ENCODE data around the gene CIP2A. TPM values are rescaled to one million over a fixed set of nuclear protein-coding genes. Genes with fewer than 3 reads are reported as not detected.

Gene CIP2A
- polyA plus RNA-seq, 2 of the 4 experiments (the other 2 are of a cell fraction), result 30.7 to 31.8 TPM

DNA sequence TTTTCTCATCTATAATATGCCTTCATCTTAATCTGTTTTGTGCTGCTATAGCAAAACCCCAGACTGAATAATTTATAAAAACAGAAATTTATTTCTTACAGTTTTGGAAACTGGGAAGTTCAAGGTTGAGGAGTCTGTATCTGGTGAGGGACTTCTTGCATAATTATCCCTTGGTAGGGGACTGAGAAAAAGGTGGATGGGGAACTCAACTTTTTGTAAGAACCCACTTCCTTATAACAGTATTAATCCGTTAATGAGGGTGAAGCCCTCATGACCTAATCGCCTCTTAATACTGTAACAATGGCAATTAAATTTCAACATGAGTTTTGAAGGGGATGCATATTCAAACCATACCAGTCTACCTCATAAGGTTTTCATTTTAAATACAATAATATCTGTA is 61.4 kb downstream of the CIP2A start (continued):
- no peak for TF ChIP-seq CBX2 (IDR thresholded peaks at IDR 0.05; ENCODE audit: borderline replicate concordance, low read depth)

DNA sequence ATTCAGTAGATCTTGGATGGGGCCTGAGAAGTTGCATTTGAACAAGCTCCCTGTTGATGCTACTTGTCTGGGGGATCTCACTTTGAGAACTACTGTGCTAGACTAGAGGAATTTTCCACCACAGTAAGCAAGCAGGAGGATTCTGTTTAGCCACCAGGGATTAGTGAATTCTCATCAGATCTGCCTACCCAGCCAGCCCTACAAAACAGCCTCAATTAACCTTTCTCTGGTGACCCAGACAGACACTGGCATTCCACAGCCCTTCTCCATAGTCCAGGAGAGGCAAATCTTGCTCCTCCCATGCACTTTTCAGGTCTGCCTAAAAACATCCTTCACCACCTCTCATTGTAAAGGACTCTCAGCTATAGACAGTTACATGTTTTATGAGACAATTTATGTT is 62.1 kb downstream of the CIP2A start:
- ATAC-seq, result no peak
- ChIA-PET POLR2A (no interaction called here), CTCF (no interaction called here)

DNA sequence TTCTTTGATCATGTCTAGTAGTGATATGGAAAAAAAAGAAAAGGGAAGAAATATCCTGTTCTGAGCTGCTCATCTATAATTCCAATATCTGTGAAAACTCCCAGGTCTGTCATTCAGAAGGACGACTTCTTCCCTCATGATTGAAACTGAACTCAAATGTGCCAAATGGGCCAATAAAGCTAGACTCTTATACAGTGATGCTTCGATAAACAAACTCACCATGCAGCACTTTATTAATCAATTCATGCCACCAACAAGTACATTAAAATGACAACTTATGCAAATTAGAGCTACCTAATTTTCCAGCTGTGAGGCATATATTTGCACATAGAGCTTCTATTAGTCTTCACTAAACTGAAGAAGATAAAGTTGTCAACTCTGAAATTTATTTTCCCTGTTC is 63.3 kb downstream of the CIP2A start:
- TF ChIP-seq SMC3 (IDR thresholded peaks at IDR 0.05) (no peak), JUN (IDR thresholded peaks at IDR 0.05) (no peak), EP300 (IDR thresholded peaks at IDR 0.05) (no peak), HOXA7 (CRISPR knock-in tag; IDR thresholded peaks at IDR 0.05) (no peak), FOXS1 (CRISPR knock-in tag; IDR thresholded peaks at IDR 0.05) (no peak), HDAC2 (IDR thresholded peaks at IDR 0.05) (no peak), RFX5 (IDR thresholded peaks at IDR 0.05) (no peak), ESRRA (IDR thresholded peaks at IDR 0.05; ENCODE audit: borderline replicate concordance, low read length) (no peak), CHD2 (IDR thresholded peaks at IDR 0.05; ENCODE audit: low read length, partially characterized antibody) (no peak), BHLHE40 (IDR thresholded peaks at IDR 0.05; ENCODE audit: low read depth, low read length) (no peak), RCOR1 (IDR thresholded peaks at IDR 0.05; ENCODE audit: low read depth, low read length) (no peak), ZC3H11A (IDR thresholded peaks at IDR 0.05) (no peak), EHMT2 (IDR thresholded peaks at IDR 0.05; ENCODE audit: low read depth) (no peak), TFCP2L1 (CRISPR knock-in tag; IDR thresholded peaks at IDR 0.05) (no peak), MAFK (IDR thresholded peaks at IDR 0.05; ENCODE audit: partially characterized antibody) (no peak)
- TF ChIP-seq, protein P1, sequence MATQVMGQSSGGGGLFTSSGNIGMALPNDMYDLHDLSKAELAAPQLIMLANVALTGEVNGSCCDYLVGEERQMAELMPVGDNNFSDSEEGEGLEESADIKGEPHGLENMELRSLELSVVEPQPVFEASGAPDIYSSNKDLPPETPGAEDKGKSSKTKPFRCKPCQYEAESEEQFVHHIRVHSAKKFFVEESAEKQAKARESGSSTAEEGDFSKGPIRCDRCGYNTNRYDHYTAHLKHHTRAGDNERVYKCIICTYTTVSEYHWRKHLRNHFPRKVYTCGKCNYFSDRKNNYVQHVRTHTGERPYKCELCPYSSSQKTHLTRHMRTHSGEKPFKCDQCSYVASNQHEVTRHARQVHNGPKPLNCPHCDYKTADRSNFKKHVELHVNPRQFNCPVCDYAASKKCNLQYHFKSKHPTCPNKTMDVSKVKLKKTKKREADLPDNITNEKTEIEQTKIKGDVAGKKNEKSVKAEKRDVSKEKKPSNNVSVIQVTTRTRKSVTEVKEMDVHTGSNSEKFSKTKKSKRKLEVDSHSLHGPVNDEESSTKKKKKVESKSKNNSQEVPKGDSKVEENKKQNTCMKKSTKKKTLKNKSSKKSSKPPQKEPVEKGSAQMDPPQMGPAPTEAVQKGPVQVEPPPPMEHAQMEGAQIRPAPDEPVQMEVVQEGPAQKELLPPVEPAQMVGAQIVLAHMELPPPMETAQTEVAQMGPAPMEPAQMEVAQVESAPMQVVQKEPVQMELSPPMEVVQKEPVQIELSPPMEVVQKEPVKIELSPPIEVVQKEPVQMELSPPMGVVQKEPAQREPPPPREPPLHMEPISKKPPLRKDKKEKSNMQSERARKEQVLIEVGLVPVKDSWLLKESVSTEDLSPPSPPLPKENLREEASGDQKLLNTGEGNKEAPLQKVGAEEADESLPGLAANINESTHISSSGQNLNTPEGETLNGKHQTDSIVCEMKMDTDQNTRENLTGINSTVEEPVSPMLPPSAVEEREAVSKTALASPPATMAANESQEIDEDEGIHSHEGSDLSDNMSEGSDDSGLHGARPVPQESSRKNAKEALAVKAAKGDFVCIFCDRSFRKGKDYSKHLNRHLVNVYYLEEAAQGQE (IDR thresholded peaks at IDR 0.05), result no peak
- TF ChIP-seq, protein P2, sequence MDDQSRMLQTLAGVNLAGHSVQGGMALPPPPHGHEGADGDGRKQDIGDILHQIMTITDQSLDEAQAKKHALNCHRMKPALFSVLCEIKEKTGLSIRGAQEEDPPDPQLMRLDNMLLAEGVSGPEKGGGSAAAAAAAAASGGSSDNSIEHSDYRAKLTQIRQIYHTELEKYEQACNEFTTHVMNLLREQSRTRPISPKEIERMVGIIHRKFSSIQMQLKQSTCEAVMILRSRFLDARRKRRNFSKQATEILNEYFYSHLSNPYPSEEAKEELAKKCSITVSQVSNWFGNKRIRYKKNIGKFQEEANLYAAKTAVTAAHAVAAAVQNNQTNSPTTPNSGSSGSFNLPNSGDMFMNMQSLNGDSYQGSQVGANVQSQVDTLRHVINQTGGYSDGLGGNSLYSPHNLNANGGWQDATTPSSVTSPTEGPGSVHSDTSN (IDR thresholded peaks at IDR 0.05), result no peak
- TF ChIP-seq, protein P3, sequence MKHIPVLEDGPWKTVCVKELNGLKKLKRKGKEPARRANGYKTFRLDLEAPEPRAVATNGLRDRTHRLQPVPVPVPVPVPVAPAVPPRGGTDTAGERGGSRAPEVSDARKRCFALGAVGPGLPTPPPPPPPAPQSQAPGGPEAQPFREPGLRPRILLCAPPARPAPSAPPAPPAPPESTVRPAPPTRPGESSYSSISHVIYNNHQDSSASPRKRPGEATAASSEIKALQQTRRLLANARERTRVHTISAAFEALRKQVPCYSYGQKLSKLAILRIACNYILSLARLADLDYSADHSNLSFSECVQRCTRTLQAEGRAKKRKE (CRISPR knock-in tag; IDR thresholded peaks at IDR 0.05; ENCODE audit: low read depth), result no peak
- TF ChIP-seq, protein P4, sequence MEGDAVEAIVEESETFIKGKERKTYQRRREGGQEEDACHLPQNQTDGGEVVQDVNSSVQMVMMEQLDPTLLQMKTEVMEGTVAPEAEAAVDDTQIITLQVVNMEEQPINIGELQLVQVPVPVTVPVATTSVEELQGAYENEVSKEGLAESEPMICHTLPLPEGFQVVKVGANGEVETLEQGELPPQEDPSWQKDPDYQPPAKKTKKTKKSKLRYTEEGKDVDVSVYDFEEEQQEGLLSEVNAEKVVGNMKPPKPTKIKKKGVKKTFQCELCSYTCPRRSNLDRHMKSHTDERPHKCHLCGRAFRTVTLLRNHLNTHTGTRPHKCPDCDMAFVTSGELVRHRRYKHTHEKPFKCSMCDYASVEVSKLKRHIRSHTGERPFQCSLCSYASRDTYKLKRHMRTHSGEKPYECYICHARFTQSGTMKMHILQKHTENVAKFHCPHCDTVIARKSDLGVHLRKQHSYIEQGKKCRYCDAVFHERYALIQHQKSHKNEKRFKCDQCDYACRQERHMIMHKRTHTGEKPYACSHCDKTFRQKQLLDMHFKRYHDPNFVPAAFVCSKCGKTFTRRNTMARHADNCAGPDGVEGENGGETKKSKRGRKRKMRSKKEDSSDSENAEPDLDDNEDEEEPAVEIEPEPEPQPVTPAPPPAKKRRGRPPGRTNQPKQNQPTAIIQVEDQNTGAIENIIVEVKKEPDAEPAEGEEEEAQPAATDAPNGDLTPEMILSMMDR (IDR thresholded peaks at IDR 0.05), result no peak
- Histone ChIP-seq H3K27ac (no peak overlapping the region), H3K4me2 (no peak overlapping the region), H3K9me3 (no peaks in the 10 kb centered on the region), H3K4me1 (no peaks in the 10 kb centered on the region), H3K4me3 (no peak overlapping the region)
- no peak for FAIRE-seq
- POLR2A ChIA-PET, result no interaction called here
- 48% methylated on average over 2 of the region's 2 CpGs for WGBS (ENCODE audit: missing lambda C conversion rate)
- no peak for ATAC-seq
- DNase-seq (ENCODE audit: low read depth in 1 of 2, low spot score in 1 of 2), result no peak
- CTCF ChIA-PET, result interaction anchor here (1.8 kb wide), 1 partner anchor 37 kb away, joined by 7 read pairs; no protein-coding TSS in a partner anchor

More for the DNA sequence above, 62.1 kb downstream of the CIP2A start:
- no peak for DNase-seq (ENCODE audit: low read depth in 1 of 2, low spot score in 1 of 2)
- no peaks in the 10 kb centered on the region for H3K9me3 ChIP-seq
- no peak for FAIRE-seq
- H3K4me3 ChIP-seq, result no peak overlapping the region
- TF ChIP-seq HOXB13 (CRISPR knock-in tag; IDR thresholded peaks at IDR 0.05; ENCODE audit: low read depth), result no peak
- no peak for TF ChIP-seq JUNB (IDR thresholded peaks at IDR 0.05)
- TF ChIP-seq TFCP2L1 (CRISPR knock-in tag; IDR thresholded peaks at IDR 0.05), result no peak
- no peak for TF ChIP-seq CEBPB (IDR thresholded peaks at IDR 0.05)
- TF ChIP-seq KDM1A (IDR thresholded peaks at IDR 0.05; ENCODE audit: low read depth), result no peak
- TF ChIP-seq EP300 (IDR thresholded peaks at IDR 0.05), result no peak
- no peak for TF ChIP-seq FOSL2 (IDR thresholded peaks at IDR 0.05)
- no peak for TF ChIP-seq FOSL2 (CRISPR knock-in tag; IDR thresholded peaks at IDR 0.05)
- TF ChIP-seq ZFP36 (IDR thresholded peaks at IDR 0.05; ENCODE audit: borderline replicate concordance, partially characterized antibody), result no peak
- no peak for TF ChIP-seq FOXS1 (CRISPR knock-in tag; IDR thresholded peaks at IDR 0.05)
- no peak for TF ChIP-seq NPAS2 (CRISPR knock-in tag; IDR thresholded peaks at IDR 0.05; ENCODE audit: borderline replicate concordance)
- TF ChIP-seq, protein P5, sequence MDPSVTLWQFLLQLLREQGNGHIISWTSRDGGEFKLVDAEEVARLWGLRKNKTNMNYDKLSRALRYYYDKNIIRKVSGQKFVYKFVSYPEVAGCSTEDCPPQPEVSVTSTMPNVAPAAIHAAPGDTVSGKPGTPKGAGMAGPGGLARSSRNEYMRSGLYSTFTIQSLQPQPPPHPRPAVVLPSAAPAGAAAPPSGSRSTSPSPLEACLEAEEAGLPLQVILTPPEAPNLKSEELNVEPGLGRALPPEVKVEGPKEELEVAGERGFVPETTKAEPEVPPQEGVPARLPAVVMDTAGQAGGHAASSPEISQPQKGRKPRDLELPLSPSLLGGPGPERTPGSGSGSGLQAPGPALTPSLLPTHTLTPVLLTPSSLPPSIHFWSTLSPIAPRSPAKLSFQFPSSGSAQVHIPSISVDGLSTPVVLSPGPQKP (IDR thresholded peaks at IDR 0.05; ENCODE audit: low read depth, low read length), result no peak
- TF ChIP-seq KDM5A (IDR thresholded peaks at IDR 0.05), result no peak
- no peak overlapping the region for H3K4me2 ChIP-seq
- H3K4me1 ChIP-seq, result no peaks in the 10 kb centered on the region
- no peak overlapping the region for H3K27ac ChIP-seq

Measured in A549 (cell line).